Measurements from ENCODE around the gene ZCCHC3. TPM values are rescaled to one million over a fixed set of nuclear protein-coding genes. Genes with fewer than 3 reads are reported as not detected.
"Not testable (repeated sequence)": the region's sequence is repeated elsewhere in the genome, so short reads cannot be mapped to it uniquely, and the experiment has no call there.

The ZCCHC3 gene
- polyA plus RNA-seq, 3 donors, result 4.5 to 9.2 (median 5.6) TPM

GRCh38 chr20:252801-253200 is 44.6 kb upstream of the ZCCHC3 start:
- no peak overlapping the region for H3K9ac ChIP-seq (ENCODE audit: insufficient read depth, low read length, poor library complexity, severe bottlenecking)
- intact Hi-C loops (cut with micrococcal nuclease), result no loop called here
- peaks cover 0 to 2% (median 0%) of the 10 kb centered on the region in 7 donors for H3K9me3 Mint-ChIP-seq

GRCh38 chr20:253447-253846 is 43.9 kb upstream of the ZCCHC3 start:
- H3K9me3 ChIP-seq (replicated peaks in 1 of 2; ENCODE audit: control insufficient read depth in 1 of 2, insufficient read depth in 1 of 2, low read length in 2 of 2); H3K4me3 ChIP-seq (replicated peaks in 1 of 3; ENCODE audit: low read depth in 2 of 3, low read length in 3 of 3); H3K9ac ChIP-seq (ENCODE audit: insufficient read depth, low read length, poor library complexity, severe bottlenecking); H3K4me1 ChIP-seq (ENCODE audit: control insufficient read depth in 1 of 2, insufficient read depth in 2 of 2, low read length in 2 of 2); H3K4me2 ChIP-seq (replicated peaks; ENCODE audit: extremely low read depth, low read length, poor library complexity, severe bottlenecking); intact Hi-C loops (cut with micrococcal nuclease); H3K27me3 Mint-ChIP-seq (ENCODE audit: low read depth in 3 of 3); DNase-seq; H3K4me1 Mint-ChIP-seq; H3K4me3 Mint-ChIP-seq; H3K27me3 ChIP-seq (ENCODE audit: control insufficient read depth in 2 of 2, insufficient read depth in 2 of 2, low read length in 2 of 2); H3K36me3 Mint-ChIP-seq; H3K27ac ChIP-seq (ENCODE audit: low read depth in 1 of 2, low read length in 2 of 2); H3K27ac Mint-ChIP-seq; H3K79me2 ChIP-seq (ENCODE audit: insufficient read depth, low read length); H4K20me1 ChIP-seq (ENCODE audit: insufficient read depth, low read length); H2AFZ ChIP-seq (ENCODE audit: insufficient read depth, low read depth, low read length, poor library complexity, severe bottlenecking); H3K9me3 Mint-ChIP-seq; H3K36me3 ChIP-seq (replicated peaks in 1 of 2; ENCODE audit: control insufficient read depth in 1 of 2, insufficient read depth in 2 of 2, low read length in 2 of 2): not testable (repeated sequence)
- no CpG with 5 or more reads among the region's 6 CpGs for WGBS (ENCODE audit: insufficient coverage)

More at GRCh38 chr20:252801-253200, 44.6 kb upstream of the ZCCHC3 start:
- Histone ChIP-seq H3K9me3 (replicated peaks in 1 of 2; ENCODE audit: control insufficient read depth in 1 of 2, insufficient read depth in 1 of 2, low read length in 2 of 2) (no peaks in the 10 kb centered on the region), H2AFZ (ENCODE audit: insufficient read depth, low read depth, low read length, poor library complexity, severe bottlenecking) (no peak overlapping the region), H3K27me3 (ENCODE audit: control insufficient read depth in 2 of 2, insufficient read depth in 2 of 2, low read length in 2 of 2) (no peaks in the 10 kb centered on the region), H3K4me2 (replicated peaks; ENCODE audit: extremely low read depth, low read length, poor library complexity, severe bottlenecking) (no peak overlapping the region), H4K20me1 (ENCODE audit: insufficient read depth, low read length) (no peaks in the 10 kb centered on the region), H3K27ac (ENCODE audit: low read depth in 1 of 2, low read length in 2 of 2) (no peak overlapping the region), H3K36me3 (replicated peaks in 1 of 2; ENCODE audit: control insufficient read depth in 1 of 2, insufficient read depth in 2 of 2, low read length in 2 of 2) (no peaks in the 10 kb centered on the region), H3K79me2 (ENCODE audit: insufficient read depth, low read length) (no peaks in the 10 kb centered on the region), H3K4me3 (replicated peaks in 1 of 3; ENCODE audit: low read depth in 2 of 3, low read length in 3 of 3) (no peak overlapping the region), H3K4me1 (ENCODE audit: control insufficient read depth in 1 of 2, insufficient read depth in 2 of 2, low read length in 2 of 2) (no peaks in the 10 kb centered on the region)
- DNase-seq, result no peak
- Mint-ChIP-seq H3K36me3 (no peaks in the 10 kb centered on the region), H3K27me3 (ENCODE audit: low read depth in 3 of 3) (peaks cover 0 to 5% (median 0%) of the 10 kb centered on the region in 3 donors), H3K27ac (no peak overlapping the region), H3K4me1 (peaks cover 1% of the 10 kb centered on the region), H3K4me3 (no peak overlapping the region)
- TF ChIP-seq CTCF (IDR thresholded peaks at IDR 0.05), result no peak
- WGBS (ENCODE audit: insufficient coverage), result no CpG with 5 or more reads among the region's 2 CpGs
